Peyer's patch (tissue), 4 donors: ENCODE results near the gene TNS4. TPM values are rescaled to one million over a fixed set of nuclear protein-coding genes. Genes with fewer than 3 reads are reported as not detected.

Source experiments
- DNase-seq, 3 donors: peaks; one replicate each; pipeline ENCODE4 v3.0.0-alpha.2; 2017 to 2019
- H3K27ac ChIP-seq, 4 donors: fragments of 200-600 bp; sonication (generic); one replicate each; pipeline ENCODE4 v1.5.1; 2016 to 2019
- H3K27me3 ChIP-seq, 2 donors: fragments of 200-600 bp; sonication (generic); one replicate each; pipeline ENCODE4 v1.5.1; 2019
- H3K36me3 ChIP-seq, 3 donors: fragments of 200-600 bp; sonication (generic); one replicate each; pipeline ENCODE4 v1.5.1; 2016 to 2019
- H3K4me1 ChIP-seq, 4 donors: fragments of 200-600 bp; sonication (generic); one replicate each; pipeline ENCODE4 v1.5.1; 2016 to 2019
- H3K4me3 ChIP-seq, 4 donors: fragments of 200-600 bp; sonication (generic); 1 replicate in 3 of 4; 2 replicates in 1 of 4; pipeline ENCODE4 v1.5.1; 2016 to 2019; ENCODE audit warnings: mild to moderate bottlenecking in 1 of 4
- H3K9me3 ChIP-seq, 4 donors: fragments of 200-600 bp; sonication (generic); one replicate each; pipeline ENCODE4 v1.5.1; 2016 to 2019; ENCODE audit warnings: mild to moderate bottlenecking in 1 of 4
- CTCF ChIP-seq, 6 experiments: fragments of 450-650 bp in 4 of 6; fragments of 200-600 bp in 2 of 6; sonication (generic) in 1 of 6; IDR thresholded peaks; one replicate each; pipeline ENCODE4 v1.5.1; 2017 to 2019; ENCODE audit warnings: antibody characterized with exemption in 6 of 6, mild to moderate bottlenecking in 3 of 6, moderate library complexity in 1 of 6
- POLR2A ChIP-seq, 2 donors: fragments of 450-650 bp; IDR thresholded peaks; one replicate each; pipeline ENCODE4 v1.5.1; 2017; ENCODE audit warnings: antibody characterized with exemption in 2 of 2, mild to moderate bottlenecking in 2 of 2, moderate library complexity in 2 of 2
- total RNA-seq, 4 donors: library from RNA; depleted of rRNA; stranded (reverse); fragments of >200 nt; gene quantifications; one replicate each; pipeline ENCODE4 v1.1.0, GENCODE V29; 2016

The TNS4 gene
- total RNA-seq, 4 donors from 2014 or later: 0.54 to 2.5 (median 1.7) TPM

GRCh38 chr17:40517286-40517662 lies 15.9 kb upstream of the TNS4 start:
- Histone ChIP-seq H3K27ac (peak overlapping the region in 1 of 4 donors; percentile 27), H3K4me3 (no peak overlapping the region), H3K9me3 (no peaks in the 10 kb centered on the region), H3K36me3 (no peaks in the 10 kb centered on the region), H3K27me3 (no peaks in the 10 kb centered on the region), H3K4me1 (peaks cover 0 to 18% (median 14%) of the 10 kb centered on the region in 4 donors)
- no peak for TF ChIP-seq CTCF (IDR thresholded peaks at IDR 0.05)
- DNase-seq: peak in 1 of 3 donors; percentile 26

- Histone ChIP-seq H3K4me3 (no peak overlapping the region), H3K36me3 (no peaks in the 10 kb centered on the region), H3K4me1 (peaks cover 0 to 18% (median 14%) of the 10 kb centered on the region in 4 donors), H3K27ac (peak overlapping the region in 2 of 4 donors; percentile 5 to 27), H3K27me3 (no peaks in the 10 kb centered on the region), H3K9me3 (no peaks in the 10 kb centered on the region)
- DNase-seq: peak in 2 of 3 donors; percentile 73 to 82
- TF ChIP-seq POLR2A (IDR thresholded peaks at IDR 0.05): no peak
- no peak for TF ChIP-seq CTCF (IDR thresholded peaks at IDR 0.05)
Observed at GRCh38 chr17:40516581-40517285, 15.3 kb upstream of the TNS4 start.

GRCh38 chr17:40515491-40516041 lies 14.1 kb upstream of the TNS4 start:
- DNase-seq: peak in 2 of 3 donors; percentile 20 to 49
- H3K27ac ChIP-seq: no peak overlapping the region
- no peaks in the 10 kb centered on the region for H3K27me3 ChIP-seq
- no peaks in the 10 kb centered on the region for H3K36me3 ChIP-seq
- TF ChIP-seq POLR2A (IDR thresholded peaks at IDR 0.05) (no peak), CTCF (IDR thresholded peaks at IDR 0.05) (no peak)
- H3K4me3 ChIP-seq: peak overlapping the region in 1 of 4 donors; percentile 9
- H3K9me3 ChIP-seq: no peaks in the 10 kb centered on the region
- peaks cover 0 to 18% (median 14%) of the 10 kb centered on the region in 4 donors for H3K4me1 ChIP-seq

- TF ChIP-seq POLR2A (IDR thresholded peaks at IDR 0.05) (no peak), CTCF (IDR thresholded peaks at IDR 0.05) (no peak)
- H3K36me3 ChIP-seq: no peaks in the 10 kb centered on the region
- H3K9me3 ChIP-seq: no peaks in the 10 kb centered on the region
- no peaks in the 10 kb centered on the region for H3K27me3 ChIP-seq
- H3K4me1 ChIP-seq: peaks cover 0 to 18% (median 14%) of the 10 kb centered on the region in 4 donors
- no peak overlapping the region for H3K4me3 ChIP-seq
- H3K27ac ChIP-seq: no peak overlapping the region
- DNase-seq: peak in 1 of 3 donors; percentile 14
Observed at GRCh38 chr17:40515011-40515410, 13.6 kb upstream of the TNS4 start.

- Histone ChIP-seq H3K36me3 (no peaks in the 10 kb centered on the region), H3K4me1 (peaks cover 0 to 18% (median 14%) of the 10 kb centered on the region in 4 donors), H3K27me3 (no peaks in the 10 kb centered on the region), H3K9me3 (no peaks in the 10 kb centered on the region), H3K4me3 (no peak overlapping the region), H3K27ac (no peak overlapping the region)
- DNase-seq: peak in 1 of 3 donors; percentile 28
- TF ChIP-seq POLR2A (IDR thresholded peaks at IDR 0.05) (no peak), CTCF (IDR thresholded peaks at IDR 0.05) (no peak)
Observed at GRCh38 chr17:40514013-40514875, 12.8 kb upstream of the TNS4 start.
